GM19099 (cell line): ENCODE measurements around the gene CTSG.

Source experiments
- POLR2A ChIP-seq: IDR thresholded peaks from 3 replicates; pipeline ENCODE4 v1.6.1; 2011; ENCODE audit warnings: low read depth; ENCODE audit not compliant: insufficient read length; ENCODE audit errors: extremely low read depth

CTSG gene, protein sequence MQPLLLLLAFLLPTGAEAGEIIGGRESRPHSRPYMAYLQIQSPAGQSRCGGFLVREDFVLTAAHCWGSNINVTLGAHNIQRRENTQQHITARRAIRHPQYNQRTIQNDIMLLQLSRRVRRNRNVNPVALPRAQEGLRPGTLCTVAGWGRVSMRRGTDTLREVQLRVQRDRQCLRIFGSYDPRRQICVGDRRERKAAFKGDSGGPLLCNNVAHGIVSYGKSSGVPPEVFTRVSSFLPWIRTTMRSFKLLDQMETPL

DNA sequence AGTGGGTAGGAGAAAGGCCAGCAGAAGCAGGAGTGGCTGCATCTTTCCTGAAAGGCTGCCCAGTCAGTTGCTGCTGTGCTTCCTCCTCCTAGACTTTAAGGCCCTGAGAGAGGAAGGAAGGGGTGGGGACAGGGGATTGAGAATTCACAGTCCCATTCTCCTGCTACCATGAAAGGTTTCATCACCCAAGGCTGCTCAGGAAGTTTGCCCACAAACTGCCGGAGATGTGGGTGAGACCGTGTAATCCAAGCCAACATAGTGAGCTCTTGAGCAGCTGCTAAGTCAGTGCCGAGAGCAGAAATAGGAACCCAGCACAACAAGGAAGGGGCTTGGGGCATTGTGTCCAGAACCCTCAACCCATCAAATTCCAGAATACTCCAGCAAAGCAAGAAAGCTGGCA lies at the start of gene CTSG:
TSS of gene CTSG (minus strand) at position 69 of the 400 bp plus-strand sequence. CDS start at position 42, 27 bp downstream.
- TF ChIP-seq POLR2A: no peak

DNA sequence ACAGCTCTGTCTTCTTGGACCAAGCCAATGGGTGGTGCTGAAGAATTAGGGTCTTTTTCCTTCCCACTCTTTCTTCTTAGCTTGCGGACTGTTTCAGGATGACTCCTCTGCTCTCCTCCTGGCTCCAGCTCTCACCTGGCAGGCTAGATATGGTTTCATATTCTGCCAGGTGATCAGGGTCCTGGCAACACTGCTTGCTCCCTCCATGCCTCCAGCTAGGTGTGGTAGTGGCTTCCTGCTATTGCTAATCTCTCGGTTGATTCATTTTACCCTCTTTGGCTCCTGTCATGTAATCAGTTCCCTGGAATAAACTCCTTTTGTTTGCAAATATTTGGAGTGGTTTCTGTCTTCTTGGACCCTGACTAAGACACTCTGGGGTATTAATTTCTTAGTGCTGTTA lies 37.7 kb upstream of the CTSG start:
- TF ChIP-seq POLR2A: no peak

DNA sequence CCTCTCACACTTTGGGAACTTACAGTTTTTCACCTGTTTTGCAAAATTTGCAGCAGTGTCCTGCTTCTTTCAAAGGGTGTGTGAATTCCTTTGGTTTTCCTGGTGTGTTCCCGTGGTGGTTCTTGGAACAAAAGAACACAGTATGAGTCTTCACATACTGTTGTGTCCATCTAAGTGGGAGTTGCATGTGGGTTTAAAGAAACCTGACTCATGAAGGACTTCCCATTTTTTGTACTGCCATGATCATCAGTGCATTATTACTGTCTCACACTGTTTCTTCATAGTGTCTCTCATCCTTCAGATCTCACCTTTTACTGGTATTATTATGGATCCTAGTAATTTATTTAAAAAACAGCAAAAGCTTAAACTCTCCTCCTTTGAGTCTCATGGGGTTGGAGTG lies 37.2 kb upstream of the CTSG start:
- no peak for TF ChIP-seq POLR2A

- TF ChIP-seq POLR2A: no peak
Measured at GRCh38 chr14:24612196-24612595, 36.1 kb upstream of the CTSG start.

GRCh38 chr14:24609655-24610344 lies 33.8 kb upstream of the CTSG start, which contains the start of gene GZMH:
Gene GZMH, minus strand, starts transcription at chr14:24609685. Its CDS starts 72 bp downstream, at chr14:24609613.
- TF ChIP-seq POLR2A: no peak

DNA sequence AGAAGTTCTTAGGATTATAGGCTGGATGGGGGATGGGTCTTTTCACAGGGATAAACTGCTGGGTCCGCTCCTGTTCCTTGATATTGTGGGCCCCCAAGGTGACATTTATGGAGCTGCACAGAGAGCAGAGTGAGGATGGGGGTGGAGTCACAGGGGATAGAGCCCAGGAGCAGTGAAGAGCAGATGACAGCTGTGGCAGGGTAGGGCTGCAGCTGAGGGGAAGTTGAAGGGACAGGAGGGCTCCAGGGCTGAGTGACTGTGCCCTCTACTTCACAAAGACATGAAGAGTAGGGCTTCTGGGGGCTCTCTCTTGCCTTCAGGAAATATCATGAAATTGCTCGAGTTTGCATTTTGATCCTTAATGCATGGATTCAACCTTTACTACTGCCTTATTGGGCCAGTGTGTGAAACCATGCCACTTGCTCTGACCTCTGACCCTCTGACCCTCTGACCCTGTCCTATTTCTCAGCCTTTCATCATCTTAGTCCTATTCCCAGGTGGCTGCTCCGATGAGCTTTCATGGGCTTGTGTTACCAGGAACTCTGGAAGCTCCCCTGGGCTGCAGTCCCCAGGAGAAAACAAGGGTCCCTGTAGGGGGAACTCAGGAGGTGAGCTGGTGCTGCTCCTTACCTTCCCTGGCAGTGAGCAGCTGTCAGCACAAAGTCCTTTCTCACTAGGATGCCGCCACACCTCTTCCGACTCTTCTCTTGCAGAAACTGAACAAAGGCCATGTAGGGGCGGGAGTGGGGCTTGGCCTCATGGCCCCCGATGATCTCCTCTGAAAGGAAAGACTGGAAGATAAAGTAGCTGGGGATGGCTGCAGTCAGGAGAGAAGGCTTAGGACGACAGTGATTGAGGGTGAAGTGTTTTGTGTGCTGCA lies 31.8 kb upstream of the CTSG start:
- TF ChIP-seq POLR2A: no peak

DNA sequence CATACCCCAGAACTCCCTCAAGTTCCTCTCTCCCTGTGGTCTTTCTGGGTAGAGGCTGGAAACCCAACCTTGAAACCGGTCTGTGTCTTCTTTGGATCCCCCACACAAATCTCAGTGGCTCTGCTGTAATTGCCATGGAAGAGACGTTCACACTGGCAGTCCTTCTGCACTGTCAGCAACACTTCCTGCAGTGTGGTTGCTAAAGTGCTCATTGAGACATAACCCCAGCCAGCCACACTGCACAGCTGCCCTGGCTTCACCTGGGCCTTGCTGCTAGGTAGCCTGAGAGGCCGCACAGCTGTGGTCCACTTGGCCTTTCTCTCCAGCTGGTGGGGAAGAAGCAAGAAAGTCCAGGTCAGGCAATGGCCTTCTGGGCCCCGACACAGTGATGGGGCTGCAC lies 31.0 kb upstream of the CTSG start:
- no peak for TF ChIP-seq POLR2A

GRCh38 chr14:24606297-24606696 lies 30.2 kb upstream of the CTSG start:
- TF ChIP-seq POLR2A: no peak

DNA sequence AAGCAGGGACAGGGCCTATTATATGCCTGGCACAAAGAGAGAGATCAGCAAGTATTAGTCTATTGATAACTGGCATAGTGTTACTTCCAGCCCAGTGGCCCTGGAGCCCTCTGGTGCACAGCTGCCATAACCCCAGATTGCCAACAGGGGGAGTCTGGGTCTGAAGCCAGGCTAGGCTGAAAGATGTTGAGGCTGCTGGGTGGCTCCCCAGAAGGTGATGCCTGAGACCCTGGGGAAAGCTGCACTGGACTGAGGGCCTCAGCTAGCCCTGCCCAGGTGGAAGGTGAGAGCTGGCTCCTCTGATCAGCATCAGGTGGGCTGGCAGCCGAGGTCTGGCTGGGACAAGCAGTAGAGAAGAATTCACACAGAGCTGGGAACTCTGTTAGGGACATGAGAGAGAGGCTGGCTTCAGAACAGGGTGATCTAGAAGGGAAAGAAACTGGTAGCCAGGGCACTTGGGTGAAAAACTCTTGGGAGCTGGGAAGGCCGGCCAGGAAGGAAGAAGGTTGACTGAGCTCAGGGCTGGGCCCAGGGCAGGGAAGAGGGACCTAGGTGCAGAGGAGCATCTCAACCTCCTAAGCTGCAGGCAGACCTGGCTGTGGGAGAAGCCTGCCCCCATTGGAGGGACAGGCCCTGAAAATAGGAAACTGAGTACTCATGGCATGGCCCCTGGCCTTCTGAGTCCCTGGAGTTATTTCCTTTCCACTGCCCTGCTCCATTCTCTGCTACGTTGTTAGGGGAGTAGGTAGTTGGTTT lies 29.6 kb upstream of the CTSG start:
- no peak for TF ChIP-seq POLR2A

- TF ChIP-seq POLR2A: no peak
Measured at GRCh38 chr14:24597403-24597802, 21.4 kb upstream of the CTSG start.

DNA sequence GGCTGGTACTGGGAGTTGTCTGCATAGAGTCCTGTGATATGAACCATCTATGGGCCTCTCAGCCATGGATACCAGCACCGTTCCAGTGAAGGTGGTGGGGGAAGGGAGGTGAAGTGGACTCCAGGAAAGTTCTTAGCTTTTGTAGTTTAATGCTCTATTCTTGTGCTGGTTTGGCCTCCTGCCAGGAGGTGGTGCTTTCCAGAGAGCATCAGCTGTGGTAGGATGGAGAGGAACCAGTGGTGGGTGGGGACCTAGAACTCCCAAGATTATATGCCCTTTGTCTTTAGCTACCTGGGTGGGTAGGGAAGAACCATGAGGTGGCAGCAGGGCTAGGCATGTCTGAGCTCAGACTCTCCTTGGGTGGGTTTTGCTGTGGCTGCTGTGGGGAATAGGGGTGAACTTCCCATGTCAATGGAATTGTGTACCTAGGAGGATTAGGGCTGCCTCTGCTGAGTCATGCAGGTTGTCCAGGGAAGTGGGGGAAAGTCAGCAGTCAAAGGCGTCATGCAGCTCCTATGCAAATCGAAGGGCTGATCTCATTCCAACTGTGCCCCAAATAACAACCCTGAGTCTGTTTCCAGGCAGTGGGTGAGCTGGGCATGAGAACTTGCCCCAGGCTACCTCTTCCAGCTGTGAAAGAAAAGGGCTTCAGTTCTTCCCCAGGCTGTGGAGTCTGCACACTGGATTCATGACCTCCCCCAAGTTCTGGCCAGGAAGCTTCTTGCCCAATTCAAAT lies 19.2 kb upstream of the CTSG start:
- no peak for TF ChIP-seq POLR2A

DNA sequence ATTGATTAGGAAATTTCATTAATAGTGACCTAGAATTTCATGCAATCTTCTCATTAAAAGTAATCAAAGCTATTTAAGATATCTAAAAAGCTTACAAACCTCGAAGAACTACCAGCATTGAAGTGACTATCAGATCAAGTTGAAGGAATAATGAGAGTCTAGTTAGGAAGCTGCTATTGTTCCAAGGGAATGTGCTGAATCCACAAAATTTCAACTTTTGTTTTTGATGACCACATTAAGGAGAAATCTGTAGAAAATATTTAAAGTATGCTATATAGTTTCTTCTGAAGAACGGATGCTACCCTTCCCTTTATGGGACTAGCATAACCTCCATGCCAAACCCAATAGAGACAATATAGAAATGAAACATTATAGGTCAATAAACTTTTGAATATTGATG lies 2.5 kb upstream of the CTSG start:
- TF ChIP-seq POLR2A: no peak

DNA sequence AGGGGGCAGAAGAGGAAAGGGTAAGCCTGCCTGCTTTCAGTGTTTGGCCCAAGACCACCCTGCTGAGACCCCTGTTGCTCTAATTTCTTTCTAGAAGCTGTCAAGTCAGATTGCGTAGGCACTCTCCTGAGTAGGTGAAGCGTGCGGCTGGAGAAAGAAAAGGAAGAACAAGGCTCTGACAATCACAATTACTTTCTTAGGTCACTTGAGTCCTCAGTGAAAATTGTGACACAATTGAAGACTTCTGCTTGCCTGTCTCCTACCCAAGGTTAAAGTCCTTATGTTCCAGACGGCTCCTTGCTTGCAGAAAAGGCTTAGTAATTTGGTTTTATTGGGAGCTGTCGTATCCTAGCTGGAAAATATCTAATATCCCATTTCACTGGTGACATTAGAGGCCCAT lies 721 bp upstream of the CTSG start:
- no peak for TF ChIP-seq POLR2A

- TF ChIP-seq POLR2A: no peak
Measured at GRCh38 chr14:24574206-24574774, 1.8 kb downstream of the CTSG start.
